ENCODE data around the gene GPR62.
"Not testable (repeated sequence)": the region's sequence is repeated elsewhere in the genome, so short reads cannot be mapped to it uniquely, and the experiment has no call there.

The GPR62 gene

DNA sequence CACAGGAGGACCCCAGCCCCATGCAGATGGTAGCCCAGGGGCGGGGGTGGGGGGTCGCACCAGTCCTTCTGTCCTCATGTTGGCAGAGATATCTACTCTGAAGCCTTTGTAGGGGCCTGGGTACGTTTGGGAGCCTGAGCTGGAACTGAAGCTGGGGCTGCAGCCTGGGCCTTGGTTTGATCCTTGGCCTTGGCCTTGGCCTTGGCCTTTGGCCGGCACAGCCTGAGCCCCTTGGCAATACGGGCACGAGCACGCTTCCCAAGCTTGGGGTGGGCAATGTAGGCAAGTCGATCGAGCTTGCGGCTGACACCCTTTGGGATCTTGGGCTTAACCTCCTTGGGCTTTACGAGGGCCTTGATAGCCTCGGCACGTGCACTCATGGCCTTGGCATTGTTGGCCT, 38.5 kb downstream of the GPR62 start:
- H3K27me3 ChIP-seq (ENCODE audit: low read depth); H3K9me3 ChIP-seq; H3K4me3 ChIP-seq; in situ Hi-C loops (cut with MboI; ENCODE audit: low sequenced_read_pairs); DNase-seq (ENCODE audit: low spot score in 2 of 2): not testable (repeated sequence)
- H3K36me3 ChIP-seq (replicated peaks): peaks cover 45% of the 10 kb centered on the region
- H3K4me1 ChIP-seq: peaks cover 22% of the 10 kb centered on the region

- in situ Hi-C loops (cut with MboI; ENCODE audit: low sequenced_read_pairs): no loop called here
- H3K4me3 ChIP-seq: peak overlapping the region; percentile 93
- no peaks in the 10 kb centered on the region for H3K9me3 ChIP-seq
- no peak for DNase-seq (ENCODE audit: low spot score in 2 of 2)
- peaks cover 22% of the 10 kb centered on the region for H3K4me1 ChIP-seq
- peaks cover 45% of the 10 kb centered on the region for H3K36me3 ChIP-seq (replicated peaks)
- no peaks in the 10 kb centered on the region for H3K27me3 ChIP-seq (ENCODE audit: low read depth)
Observed at GRCh38 chr3:51994530-51994929, 39.3 kb downstream of the GPR62 start.

- peak; percentile 89 to 94 for DNase-seq (ENCODE audit: low spot score in 2 of 2)
- in situ Hi-C loops (cut with MboI; ENCODE audit: low sequenced_read_pairs): no loop called here
- Histone ChIP-seq H3K36me3 (replicated peaks) (peaks cover 45% of the 10 kb centered on the region), H3K9me3 (no peaks in the 10 kb centered on the region), H3K4me1 (peaks cover 22% of the 10 kb centered on the region), H3K27me3 (ENCODE audit: low read depth) (no peaks in the 10 kb centered on the region), H3K4me3 (peak within 1 kb of the TSS; percentile 93)
Observed at GRCh38 chr3:51995346-51996163, 40.4 kb downstream of the GPR62 start, which contains the start of gene RPL29. TSS of gene RPL29 (minus strand) at chr3:51995895. CDS start at chr3:51995461, 434 bp downstream.

GRCh38 chr3:51997172-51997571, 42.0 kb downstream of the GPR62 start:
- H3K36me3 ChIP-seq (replicated peaks): peaks cover 34% of the 10 kb centered on the region
- peaks cover 17% of the 10 kb centered on the region for H3K4me1 ChIP-seq
- DNase-seq (ENCODE audit: low spot score in 2 of 2): no peak
- no peak overlapping the region for H3K4me3 ChIP-seq
- in situ Hi-C loops (cut with MboI; ENCODE audit: low sequenced_read_pairs): no loop called here
- no peaks in the 10 kb centered on the region for H3K9me3 ChIP-seq
- no peaks in the 10 kb centered on the region for H3K27me3 ChIP-seq (ENCODE audit: low read depth)

DNA sequence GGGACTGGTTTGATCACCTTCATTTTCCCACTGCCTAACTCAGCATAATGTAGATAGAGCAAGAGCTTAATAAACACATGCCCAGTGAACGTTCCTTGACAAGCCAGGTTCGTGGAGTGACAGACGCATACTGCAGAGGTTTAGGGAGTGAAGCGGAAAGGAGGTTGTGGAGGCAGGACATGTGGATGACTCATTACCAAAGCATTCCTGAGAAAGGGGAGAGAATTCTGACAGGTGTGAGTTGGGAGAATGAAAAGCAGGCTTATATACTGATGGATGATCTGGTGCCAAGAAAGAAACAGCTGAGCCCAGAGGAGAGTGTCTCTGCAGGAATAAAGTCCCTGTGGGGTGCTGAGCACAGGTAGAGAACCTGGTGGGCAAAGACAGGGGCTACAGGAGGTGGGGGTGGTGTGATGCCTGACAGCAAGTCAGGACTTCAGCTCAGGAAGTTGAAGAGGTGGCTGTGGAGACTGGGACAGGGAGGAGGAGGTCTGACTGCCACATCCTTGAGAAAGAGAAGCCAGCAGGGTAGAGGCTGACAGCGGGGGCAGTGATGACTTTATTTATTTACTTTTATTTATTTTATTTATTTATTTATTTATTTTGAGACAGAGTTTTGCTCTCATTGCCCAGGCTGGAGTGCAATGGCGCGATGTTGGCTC, 42.9 kb downstream of the GPR62 start:
- no peak for DNase-seq (ENCODE audit: low spot score in 2 of 2)
- in situ Hi-C loops (cut with MboI; ENCODE audit: low sequenced_read_pairs): no loop called here
- H3K4me1 ChIP-seq: peaks cover 12% of the 10 kb centered on the region
- H3K27me3 ChIP-seq (ENCODE audit: low read depth): no peaks in the 10 kb centered on the region
- no peak overlapping the region for H3K4me3 ChIP-seq
- H3K9me3 ChIP-seq: no peaks in the 10 kb centered on the region
- H3K36me3 ChIP-seq (replicated peaks): peaks cover 25% of the 10 kb centered on the region

- Histone ChIP-seq H3K9me3 (no peaks in the 10 kb centered on the region), H3K4me1 (peaks cover 10% of the 10 kb centered on the region), H3K4me3 (no peak overlapping the region), H3K27me3 (ENCODE audit: low read depth) (no peaks in the 10 kb centered on the region), H3K36me3 (replicated peaks) (peaks cover 18% of the 10 kb centered on the region)
- DNase-seq (ENCODE audit: low spot score in 2 of 2): no peak
- in situ Hi-C loops (cut with MboI; ENCODE audit: low sequenced_read_pairs): no loop called here
Observed at GRCh38 chr3:51998774-51999173, 43.6 kb downstream of the GPR62 start.

DNA sequence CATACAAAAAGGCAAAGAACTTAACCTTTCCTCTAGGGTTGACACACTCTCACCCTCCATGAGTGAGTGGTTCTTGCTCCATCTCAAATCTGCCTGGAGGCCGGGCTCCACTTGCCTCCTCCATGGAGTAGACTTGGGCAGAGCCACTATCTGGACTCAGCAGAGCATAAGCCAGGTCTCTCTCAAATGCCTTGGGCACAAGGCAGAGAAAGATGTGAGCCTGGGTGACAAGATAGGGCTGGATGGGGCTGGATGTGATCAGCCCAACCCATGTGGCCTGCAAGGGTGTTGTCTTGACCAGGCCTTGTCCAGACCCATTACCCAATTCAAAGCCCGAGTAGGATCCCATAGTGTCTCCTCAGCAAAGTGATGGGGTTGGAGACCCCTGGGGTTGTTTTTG, 44.7 kb downstream of the GPR62 start:
- in situ Hi-C loops (cut with MboI; ENCODE audit: low sequenced_read_pairs): loop anchor here (5.0 kb wide), 2 partner anchors 142 to 342 kb away; no protein-coding TSS in a partner anchor
- no peaks in the 10 kb centered on the region for H3K9me3 ChIP-seq
- no peak for DNase-seq (ENCODE audit: low spot score in 2 of 2)
- H3K27me3 ChIP-seq (ENCODE audit: low read depth): no peaks in the 10 kb centered on the region
- peaks cover under 1% of the 10 kb centered on the region; the same call in 1 of the 2 replicates for H3K4me1 ChIP-seq
- peaks cover 7% of the 10 kb centered on the region for H3K36me3 ChIP-seq (replicated peaks)
- H3K4me3 ChIP-seq: no peak overlapping the region

- Histone ChIP-seq H3K4me3 (no peak overlapping the region), H3K27me3 (ENCODE audit: low read depth) (no peaks in the 10 kb centered on the region), H3K4me1 (peaks cover 2% of the 10 kb centered on the region; the same call in 1 of the 2 replicates), H3K36me3 (replicated peaks) (no peaks in the 10 kb centered on the region), H3K9me3 (no peaks in the 10 kb centered on the region)
- DNase-seq (ENCODE audit: low spot score in 2 of 2): peak; percentile 75 to 93
- in situ Hi-C loops (cut with MboI; ENCODE audit: low sequenced_read_pairs): loop anchor here (5.0 kb wide), 2 partner anchors 141 to 341 kb away; no protein-coding TSS in a partner anchor
Observed at GRCh38 chr3:52001443-52001974, 46.3 kb downstream of the GPR62 start.

DNA sequence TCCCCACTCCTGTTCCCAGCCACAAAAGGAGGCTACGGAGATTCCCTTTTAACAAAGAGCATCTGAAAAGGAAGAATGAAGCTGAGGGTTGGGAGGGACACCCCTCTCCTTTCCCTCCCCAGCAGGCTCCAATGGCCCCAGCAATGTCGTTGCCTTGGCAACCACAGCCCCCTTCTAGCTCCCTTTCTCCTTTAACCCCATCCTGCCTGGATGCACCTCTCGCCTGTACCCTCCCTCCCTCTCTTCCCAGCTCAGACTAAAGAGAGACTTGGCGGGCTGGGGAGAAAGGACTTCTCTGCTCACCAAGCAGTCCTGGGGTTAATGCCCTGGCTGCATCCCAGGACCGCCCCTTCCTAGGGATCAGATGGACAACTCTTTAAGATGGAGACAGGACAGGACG, 47.6 kb downstream of the GPR62 start:
- H3K36me3 ChIP-seq (replicated peaks): no peaks in the 10 kb centered on the region
- in situ Hi-C loops (cut with MboI; ENCODE audit: low sequenced_read_pairs): loop anchor here (5.0 kb wide), 2 partner anchors 140 to 340 kb away; no protein-coding TSS in a partner anchor
- H3K9me3 ChIP-seq: no peaks in the 10 kb centered on the region
- H3K4me3 ChIP-seq: no peak overlapping the region
- DNase-seq (ENCODE audit: low spot score in 2 of 2): no peak
- H3K27me3 ChIP-seq (ENCODE audit: low read depth): no peaks in the 10 kb centered on the region
- H3K4me1 ChIP-seq: peaks cover 2% of the 10 kb centered on the region; the same call in 1 of the 2 replicates

GRCh38 chr3:52004163-52004787, 49.1 kb downstream of the GPR62 start:
- H3K36me3 ChIP-seq (replicated peaks): no peaks in the 10 kb centered on the region
- no peak overlapping the region for H3K4me3 ChIP-seq
- no peaks in the 10 kb centered on the region for H3K9me3 ChIP-seq
- peaks cover 2% of the 10 kb centered on the region; the same call in 1 of the 2 replicates for H3K4me1 ChIP-seq
- H3K27me3 ChIP-seq (ENCODE audit: low read depth): no peaks in the 10 kb centered on the region
- in situ Hi-C loops (cut with MboI; ENCODE audit: low sequenced_read_pairs): loop anchor here (5.0 kb wide), 2 partner anchors 138 to 338 kb away; no protein-coding TSS in a partner anchor
- DNase-seq (ENCODE audit: low spot score in 2 of 2): peak in 1 of 2 experiments; percentile 74

GRCh38 chr3:52004906-52005395, 49.8 kb downstream of the GPR62 start:
- H3K4me1 ChIP-seq: peaks cover 2% of the 10 kb centered on the region; the same call in 1 of the 2 replicates
- in situ Hi-C loops (cut with MboI; ENCODE audit: low sequenced_read_pairs): loop anchor here (5.0 kb wide), 2 partner anchors 137 to 337 kb away; no protein-coding TSS in a partner anchor
- H3K27me3 ChIP-seq (ENCODE audit: low read depth): no peaks in the 10 kb centered on the region
- no peaks in the 10 kb centered on the region for H3K9me3 ChIP-seq
- no peak overlapping the region for H3K4me3 ChIP-seq
- DNase-seq (ENCODE audit: low spot score in 2 of 2): no peak
- H3K36me3 ChIP-seq (replicated peaks): no peaks in the 10 kb centered on the region

GRCh38 chr3:52005571-52005986, 50.4 kb downstream of the GPR62 start:
- in situ Hi-C loops (cut with MboI; ENCODE audit: low sequenced_read_pairs): no loop called here
- H3K36me3 ChIP-seq (replicated peaks): no peaks in the 10 kb centered on the region
- no peaks in the 10 kb centered on the region for H3K9me3 ChIP-seq
- no peak for DNase-seq (ENCODE audit: low spot score in 2 of 2)
- H3K4me3 ChIP-seq: no peak overlapping the region
- peaks cover 2% of the 10 kb centered on the region; the same call in 1 of the 2 replicates for H3K4me1 ChIP-seq
- no peaks in the 10 kb centered on the region for H3K27me3 ChIP-seq (ENCODE audit: low read depth)
